HL-60/S4 treated with retinoic acid at 250 ng/mL for 4 days and 3 days (cell line): ENCODE results near the gene ARHGDIA.

Experiments used
- in situ Hi-C: fragments of 300-500 bp; cut with MboI; formaldehyde crosslinking; loops from 2 replicates; pipeline ENCODE4 v1.7.0; 2022; ENCODE audit warnings: low sequenced_read_pairs

ARHGDIA gene

DNA sequence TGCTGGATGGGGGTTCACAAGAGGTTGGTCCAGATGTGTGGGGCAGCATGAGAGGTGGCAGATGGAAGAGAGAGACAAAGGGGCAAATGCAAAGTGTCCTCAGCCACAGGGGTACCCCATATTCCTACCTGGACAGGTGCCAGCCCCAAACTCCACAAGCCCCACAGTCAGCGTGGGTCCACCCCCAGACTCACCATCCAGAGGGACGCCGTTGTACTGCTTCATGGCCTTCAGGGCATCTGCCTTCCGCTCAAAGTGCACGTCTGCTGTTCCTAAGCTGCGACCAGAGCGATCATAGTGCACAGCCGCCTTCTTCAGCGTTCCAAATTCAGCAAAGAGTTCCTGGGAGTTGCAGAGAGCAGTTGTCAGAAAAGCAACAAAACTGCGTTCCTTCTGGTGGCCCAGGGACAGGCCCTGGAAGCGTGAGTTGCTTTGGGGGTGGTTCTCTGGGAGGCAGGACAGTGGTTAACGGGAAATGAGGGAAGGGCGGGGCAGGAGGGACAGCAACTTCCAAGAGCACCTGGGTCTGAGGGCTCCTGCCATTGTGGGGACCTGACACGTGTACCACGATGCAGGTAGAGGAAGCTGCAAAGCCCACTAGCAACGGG, 18.0 kb upstream of the ARHGDIA start:
- in situ Hi-C loops = no loop called here

DNA sequence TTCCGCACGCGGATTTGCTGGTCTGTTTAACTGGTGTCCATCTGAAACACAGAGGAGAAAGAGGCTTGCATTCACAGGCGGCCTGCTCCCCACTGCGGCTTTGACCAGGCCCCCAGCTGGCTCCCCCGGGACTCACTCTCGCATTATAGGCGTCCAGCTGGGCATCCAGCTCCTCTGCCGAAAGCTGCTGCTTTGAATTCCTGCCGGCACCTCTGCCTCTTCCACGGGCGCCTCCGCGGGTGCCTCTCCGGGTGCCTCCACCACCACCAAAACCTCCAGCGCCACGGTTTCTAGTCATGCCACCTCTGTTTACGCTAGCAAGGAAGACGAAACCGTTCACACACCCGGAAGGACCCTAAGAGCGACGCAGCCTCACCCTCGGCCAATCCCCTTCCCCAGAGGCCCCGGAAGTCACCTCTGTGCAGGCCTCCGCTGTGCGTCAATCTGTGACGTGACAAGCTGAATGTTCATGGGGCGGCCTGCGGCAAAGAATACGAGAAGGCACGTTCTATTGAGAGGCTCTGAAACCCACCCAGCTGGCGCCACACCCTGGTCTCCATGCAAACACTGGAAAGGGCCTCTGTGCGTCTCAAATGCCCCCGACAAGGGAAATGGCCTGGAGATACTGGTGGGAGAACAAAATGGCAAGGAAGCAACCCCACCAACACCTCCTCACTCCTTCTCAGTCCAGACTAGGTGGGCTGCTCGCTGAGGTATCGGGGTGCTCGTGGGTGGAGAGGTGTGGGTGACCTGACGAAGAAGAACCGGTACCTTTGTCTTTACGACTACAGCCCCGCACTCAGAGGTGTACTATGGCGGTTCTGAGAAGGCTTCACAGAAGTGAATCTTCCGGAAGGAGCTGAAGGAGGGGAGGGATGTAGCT, 17.2 kb upstream of the ARHGDIA start:
- in situ Hi-C loops = no loop called here

DNA sequence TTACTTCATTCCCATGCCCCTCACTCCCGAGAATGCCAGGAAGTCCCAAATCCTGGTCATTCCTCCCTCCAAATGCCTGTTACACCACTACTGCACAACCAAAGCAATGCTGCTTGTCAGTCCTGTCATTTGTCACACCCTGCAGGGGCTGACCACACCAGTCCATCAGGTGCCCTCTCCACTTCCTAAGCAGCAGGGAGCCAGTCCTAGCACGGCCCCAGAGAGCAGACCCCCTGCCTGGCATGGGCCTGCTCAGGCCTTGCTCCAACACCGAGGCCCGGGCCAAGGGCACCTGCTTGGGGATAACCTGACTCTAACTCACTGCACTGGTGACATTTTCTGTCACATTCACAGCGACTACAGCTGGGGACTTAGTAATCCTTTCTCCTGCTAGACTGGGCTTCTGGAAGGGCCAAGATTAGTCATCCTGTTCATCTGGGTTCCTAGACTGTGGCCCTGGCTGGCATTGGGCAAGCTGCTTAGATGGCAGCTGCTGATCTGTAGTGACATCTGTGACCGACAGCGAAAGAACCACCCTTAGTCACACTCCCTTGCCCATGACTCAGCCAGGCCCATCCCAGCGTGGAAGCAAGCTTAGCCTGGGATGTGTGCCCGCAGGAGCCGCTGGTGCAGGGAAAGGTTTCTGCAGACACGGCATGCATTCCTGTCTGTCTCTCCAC, 14.9 kb upstream of the ARHGDIA start:
- in situ Hi-C loops = no loop called here

DNA sequence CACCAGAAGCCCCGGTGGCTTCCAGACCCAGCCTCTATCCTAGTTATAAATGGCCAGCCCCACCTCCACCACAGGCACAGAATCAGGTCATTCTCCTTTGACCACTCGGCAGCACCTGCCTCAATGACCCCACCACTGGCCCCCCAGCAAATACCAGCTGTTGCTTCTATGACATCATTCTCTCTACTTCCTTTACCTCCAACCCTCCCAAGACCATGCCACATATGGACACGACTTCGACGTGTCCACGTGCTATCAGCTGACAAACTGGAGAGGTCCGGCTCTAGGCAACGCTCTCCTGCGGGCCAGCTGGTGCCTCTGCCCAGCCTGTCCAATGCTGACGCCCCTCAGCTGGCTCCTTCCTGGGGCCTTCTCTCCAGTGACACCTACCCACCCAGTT, 14.3 kb upstream of the ARHGDIA start:
- in situ Hi-C loops = no loop called here

DNA sequence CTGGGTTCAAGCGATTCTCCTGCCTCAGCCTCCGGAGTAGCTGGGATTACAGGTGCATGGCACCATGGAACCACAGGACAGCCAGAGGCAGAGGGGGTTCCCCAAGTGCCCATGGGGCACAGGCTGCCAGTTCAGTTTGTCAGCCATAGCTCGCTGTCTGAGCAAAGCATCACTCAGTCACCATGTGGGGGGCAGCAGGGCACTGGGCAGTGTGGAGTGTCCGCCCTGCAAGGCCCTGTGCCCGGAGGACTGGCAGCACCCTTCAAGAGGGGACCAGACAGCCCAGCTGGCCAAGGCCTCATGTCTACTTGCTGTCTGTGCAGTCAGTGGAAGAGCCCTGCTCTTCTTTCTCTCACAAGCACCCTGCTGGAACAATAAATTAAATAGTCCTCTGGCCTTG, 13.8 kb upstream of the ARHGDIA start:
- in situ Hi-C loops = no loop called here

DNA sequence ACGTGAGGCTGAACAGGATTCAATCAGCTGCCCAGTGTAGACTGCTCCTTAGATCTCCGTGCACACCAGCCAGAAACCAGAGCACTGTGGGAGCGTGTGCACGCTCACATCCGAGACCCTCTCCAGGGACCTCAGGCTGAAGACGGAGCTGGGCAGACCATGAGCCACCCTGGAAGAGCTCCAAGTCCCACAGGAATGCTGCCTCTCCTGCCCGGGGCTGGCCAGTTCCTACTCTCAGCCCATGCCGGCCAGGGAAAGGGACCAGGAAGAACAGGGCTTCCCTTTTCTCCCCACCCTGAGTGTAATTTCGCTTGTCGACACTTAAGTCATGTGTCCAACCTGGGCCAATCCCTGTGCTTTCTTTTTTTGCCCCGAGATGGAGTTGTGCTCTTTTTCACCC, 13.4 kb upstream of the ARHGDIA start:
- in situ Hi-C loops = no loop called here

DNA sequence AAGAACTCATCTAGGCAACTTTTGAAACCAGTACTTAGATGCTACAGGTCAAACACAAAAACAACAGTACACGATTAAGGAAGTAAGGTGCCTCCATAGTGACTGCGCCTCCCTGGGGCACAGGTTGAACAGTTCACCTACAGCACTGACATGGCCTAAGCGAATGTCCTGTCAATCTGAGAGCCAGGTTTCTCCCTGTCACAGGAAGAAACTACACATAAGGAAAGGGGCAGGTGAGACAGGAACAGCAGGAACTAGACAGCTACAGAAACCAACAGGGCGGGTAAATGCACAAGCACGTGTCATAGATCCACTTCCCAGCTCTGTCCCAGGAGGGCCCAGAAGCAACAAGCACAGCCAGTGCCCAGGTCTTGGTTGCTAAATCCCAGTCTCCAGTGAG, 8.0 kb upstream of the ARHGDIA start:
- in situ Hi-C loops = no loop called here

DNA sequence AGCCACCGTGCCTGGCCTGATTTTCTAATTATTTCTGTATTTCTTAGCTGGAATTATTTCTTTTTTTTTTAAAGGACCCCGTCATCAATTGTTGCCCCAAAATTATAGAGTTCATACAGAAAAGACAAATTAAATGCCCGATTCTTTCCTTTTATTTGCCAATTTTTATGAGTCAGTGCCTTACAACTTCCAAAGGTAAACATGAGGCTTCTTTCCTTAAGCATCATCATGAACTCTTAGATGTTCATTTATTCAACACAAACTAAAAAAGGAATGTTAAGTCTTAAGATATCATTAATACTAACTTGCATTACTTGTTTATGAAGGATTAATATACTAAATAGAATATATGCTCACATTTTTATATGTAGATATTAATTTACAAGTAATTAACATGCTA, 7.2 kb upstream of the ARHGDIA start:
- in situ Hi-C loops = no loop called here

DNA sequence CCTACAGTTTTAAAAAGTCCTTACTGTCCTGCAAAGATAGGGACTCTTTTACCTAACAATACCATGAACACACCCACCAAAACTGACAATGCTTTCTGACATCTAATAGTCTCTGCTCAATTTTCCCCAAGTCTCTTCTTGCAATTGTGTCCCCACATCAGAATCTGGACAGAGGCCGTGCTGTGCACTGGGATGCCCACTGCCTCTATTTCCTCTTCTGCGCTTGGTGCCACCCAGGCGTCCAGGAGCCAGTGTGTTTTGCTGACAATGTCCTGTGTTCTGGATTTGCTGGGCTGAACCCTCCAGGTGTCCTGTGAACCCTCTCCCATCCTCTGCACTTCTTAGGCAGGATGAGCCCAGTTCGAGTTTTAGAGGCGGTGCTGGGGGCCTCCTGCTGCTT, 6.4 kb upstream of the ARHGDIA start:
- in situ Hi-C loops = no loop called here

DNA sequence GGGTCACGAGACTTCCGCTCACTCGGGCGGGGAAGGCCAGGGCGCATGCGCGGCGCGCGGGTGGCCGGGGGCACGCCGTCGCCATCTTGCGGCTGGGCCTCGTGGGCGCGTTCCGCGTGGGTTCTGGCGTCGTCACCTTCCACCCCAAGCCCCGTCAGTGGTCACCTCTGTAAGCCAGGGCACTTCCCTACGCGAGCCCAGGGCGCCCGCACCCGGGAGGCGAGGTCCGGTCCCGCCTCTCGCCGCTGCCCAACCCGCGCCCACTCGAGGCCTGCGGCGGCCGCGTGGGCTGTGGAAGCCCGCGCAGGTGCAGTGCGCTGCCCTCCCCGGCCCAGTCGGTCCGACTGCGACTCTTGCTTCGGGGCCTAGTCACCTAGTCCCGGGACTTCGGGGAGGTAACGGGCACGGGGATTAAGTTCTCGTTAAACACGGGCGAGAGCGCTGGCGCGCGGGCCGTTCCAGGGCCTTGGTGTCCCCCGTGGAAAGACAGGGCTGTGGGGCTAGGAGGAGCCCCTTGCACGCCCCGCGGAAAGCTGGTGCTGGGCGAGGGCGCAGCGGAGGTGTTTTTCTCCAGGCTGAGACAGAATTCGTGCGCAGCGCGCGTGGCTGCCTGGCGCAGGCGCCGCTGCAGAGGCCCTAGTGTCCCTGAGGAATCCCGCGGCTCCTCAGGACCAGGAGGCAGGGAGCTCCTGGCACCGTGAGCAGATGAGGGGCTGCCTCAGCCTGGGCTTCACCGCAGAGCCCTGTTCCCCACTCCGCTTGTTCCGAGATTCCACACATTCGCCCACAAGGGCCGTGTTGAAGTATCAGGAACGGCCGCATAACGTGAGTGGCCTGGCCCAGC, 472 bp upstream of the ARHGDIA start:
- in situ Hi-C loops = no loop called here

DNA sequence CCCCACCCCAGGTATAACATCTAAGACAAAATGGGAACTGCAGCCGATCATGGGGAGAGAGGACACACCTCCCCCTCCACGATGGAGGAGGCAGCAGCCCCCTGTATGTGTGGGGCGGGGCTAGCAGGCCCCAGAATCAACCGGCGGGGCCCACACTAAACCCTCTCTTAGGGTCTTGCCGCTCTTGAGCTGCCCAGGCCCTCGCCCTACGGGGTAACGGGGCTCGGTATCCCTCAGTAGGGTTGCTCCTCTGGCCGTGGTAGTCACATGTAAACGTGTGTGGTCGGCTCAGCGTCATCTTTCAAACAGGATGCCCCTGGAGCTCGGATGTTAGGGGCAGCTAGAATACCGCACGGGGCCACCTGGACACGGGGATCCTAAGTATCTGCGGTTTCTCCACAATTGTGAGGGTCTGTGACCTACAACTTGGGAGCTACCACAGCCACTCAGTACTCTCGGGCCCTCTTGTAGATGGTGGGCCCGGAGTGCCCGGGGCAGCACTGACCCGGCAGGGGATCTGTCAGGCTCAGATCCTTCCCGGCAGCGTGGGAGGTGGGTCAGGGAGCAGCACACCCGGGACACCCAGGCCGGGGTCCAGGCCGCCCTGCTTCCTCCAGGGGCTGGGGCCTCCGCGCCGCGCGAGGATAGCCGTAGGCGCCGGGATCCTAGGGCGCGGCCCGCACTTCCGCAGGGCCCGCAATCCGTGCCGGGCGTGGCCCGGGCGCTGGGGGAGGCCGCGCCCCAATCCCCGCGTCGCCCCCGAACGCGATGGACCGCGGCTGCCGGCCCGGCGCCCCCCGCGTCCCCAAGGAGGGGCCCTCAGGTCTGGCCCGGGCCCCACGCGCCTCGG, 781 bp downstream of the ARHGDIA start:
- in situ Hi-C loops = no loop called here

DNA sequence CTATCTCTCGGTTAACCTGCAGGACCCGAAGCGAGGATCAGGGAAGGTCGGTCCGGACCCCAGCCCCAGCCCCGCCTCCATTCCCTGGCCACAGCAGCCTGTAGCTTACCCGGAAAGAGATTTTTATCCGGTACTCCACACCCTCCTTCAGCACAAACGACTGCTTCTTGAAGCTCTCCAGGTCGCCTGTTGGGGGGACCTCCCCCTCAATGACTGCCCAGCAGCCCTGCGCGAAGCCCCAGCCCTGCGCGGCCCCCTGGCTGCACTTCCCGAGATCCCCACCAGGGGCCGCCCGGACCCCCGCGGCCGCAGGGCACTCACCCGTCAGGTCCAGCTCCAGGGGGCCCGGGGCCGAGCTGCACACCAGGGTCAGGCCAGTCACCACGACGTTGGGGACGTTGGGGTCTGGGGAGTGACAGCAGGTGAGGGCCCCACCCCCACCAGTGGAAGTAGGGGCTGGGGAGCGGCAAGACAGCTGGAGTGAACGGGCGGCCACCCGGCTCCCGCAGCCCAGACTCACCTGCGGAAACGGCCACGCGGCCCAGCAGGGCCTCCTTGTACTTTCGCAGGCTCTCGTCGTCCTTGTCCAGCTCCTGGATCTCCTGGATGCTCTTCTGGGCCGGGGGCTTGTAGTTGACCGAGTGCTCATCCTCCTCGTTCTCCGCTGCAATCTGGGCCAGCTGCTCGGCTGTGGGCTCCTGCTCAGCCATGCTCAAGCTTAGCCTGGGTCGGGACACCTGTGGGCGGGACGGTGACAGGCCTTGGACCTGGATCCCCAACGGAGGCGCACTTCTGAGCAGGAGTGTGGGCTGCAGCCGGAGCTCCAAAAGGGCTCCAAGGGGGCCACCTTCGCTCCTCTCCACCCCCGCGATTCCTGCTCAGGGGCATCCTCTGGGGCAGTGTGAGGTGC, 1.7 kb downstream of the ARHGDIA start:
- in situ Hi-C loops = no loop called here

DNA sequence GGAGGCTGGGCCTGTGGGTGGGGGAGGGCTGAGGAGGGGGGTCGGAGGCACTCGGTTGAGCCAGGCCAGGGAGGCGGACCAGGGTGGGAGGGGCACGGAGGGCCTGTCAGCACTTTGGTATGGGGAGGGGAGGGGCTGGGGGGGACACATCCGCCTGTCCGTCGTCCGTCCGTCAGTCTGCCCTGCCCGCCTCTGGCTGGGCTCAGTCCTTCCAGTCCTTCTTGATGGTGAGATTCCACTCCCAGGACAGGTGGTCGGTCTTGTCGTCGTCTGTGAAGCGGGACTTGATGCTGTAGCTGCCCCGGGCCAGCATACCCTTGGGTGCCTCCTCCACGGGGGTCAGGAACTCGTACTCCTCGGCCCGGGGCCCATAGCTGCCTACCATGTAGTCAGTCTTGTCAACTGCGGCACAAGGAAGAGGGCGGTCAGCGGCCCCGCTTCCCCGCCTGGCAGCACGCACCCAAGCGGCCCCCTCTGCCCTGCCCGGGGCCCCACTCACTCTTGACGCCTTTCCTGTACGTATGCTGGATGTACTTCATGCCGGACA, 2.4 kb downstream of the ARHGDIA start:
- in situ Hi-C loops = no loop called here

DNA sequence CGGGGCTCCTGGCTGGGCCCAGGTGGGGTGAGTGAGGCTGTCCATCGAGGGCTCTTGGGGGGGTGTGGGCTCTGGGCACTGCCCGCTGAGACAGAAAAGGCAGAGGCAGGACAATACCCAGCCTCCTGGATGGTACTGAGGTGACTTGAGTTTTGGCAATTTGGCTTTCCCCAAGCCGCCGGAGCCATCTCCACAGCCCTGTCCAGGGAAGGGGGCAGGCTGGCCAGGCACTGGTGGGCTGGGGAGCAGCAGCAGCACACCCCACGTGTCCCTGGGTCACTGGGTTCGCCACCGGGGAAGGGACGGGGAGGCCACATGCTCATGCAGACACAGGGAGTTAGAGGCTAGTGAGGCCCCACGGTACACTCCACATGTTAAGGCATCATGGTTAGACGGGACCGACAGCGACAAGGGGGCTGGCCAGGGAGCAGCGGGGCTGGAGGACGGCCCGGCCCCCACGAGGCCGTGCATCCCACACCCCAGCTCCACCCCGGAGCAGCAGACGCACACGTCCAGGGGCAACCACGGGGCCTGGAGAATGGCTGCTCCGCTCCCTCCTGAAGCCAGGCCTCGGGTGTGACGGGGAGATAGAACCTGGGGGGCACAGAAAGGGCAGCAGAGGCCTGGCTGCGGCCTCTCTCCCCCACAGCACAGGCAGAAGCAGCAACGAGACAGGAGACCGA, 3.0 kb downstream of the ARHGDIA start:
- in situ Hi-C loops = no loop called here

DNA sequence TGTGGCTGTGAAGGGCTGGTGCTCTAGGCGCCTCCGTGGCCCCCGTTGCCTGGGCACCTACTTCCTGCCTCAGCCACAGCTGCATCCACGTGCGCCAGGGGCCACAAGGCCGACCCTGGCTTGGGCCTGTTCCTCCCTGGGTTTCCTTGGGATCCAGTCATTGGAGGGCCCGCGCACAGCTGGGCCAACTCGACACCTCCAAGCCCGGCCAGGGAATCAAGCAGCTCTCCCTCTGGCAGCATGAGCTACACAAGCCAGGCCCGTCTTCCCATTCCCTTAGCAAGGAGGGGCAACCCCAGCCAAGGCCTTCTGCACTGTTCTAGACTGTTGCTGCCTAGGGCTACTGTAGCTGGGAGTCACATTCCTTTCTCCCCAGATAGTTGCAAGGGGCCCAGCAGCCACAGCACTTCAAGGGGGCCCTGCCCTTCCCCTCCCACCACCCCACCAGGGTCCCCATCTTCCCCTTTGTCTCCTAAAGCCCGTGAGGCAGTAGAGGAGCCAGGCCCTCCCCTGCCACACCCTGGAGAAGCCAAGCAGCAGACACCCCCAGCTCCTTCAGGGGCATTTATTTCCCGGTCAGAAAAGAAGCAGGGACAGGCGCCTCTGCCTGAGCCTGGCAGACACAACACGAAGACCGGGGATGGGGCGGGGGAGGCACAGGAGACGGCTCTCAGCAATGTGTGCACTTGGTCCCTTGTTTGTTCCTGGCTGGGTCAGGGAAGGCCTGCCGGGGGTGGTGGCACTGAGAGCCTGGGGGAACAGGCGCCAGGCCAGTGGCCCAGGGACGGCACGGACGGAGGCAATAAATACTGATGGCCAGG, 3.8 kb downstream of the ARHGDIA start:
- in situ Hi-C loops = no loop called here

DNA sequence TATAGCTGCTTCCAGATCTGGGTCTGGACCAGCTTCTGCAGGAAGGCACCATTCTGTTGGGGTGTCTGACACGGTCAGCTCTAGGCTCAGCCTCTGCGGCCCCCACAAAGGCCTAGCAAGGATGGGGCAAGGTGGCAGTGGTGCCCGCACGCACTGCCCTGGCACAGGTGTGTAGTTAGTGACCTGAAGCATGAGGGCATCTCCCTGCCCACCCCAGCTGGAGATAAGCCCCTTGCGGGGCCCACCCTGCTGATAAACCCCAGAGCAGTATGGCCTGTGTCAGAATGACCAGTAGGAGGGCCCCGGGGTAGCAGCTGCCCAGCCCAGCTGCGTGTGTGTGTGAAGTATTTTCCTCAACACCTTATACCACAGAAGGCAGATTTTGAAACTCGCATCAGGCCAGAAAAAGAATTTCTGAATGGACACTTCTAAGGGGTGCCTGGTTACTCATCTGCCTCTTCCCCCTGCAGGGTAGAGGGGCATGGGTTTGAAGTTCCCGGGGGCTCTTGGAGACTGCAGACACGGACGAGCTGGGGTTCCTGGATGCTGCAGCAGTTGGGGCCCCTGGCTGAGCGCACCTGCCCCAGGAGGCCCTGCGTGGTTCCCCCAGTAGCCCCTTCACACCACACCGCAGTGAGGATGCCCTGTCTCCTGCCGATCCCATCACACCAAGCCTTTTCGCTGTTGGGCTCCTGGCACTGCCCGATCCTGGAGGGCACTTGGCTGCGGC, 4.5 kb downstream of the ARHGDIA start:
- in situ Hi-C loops = no loop called here
